Activated T-helper 9 cell treated with anti-CD3 and anti-CD28 coated beads, Interleukin-2, amount 50 U/mL, for 16 hours (primary cell): ENCODE data around the gene LRP4.

Experiments used
- DNase-seq: peaks from one replicate; pipeline ENCODE4 v3.0.0-alpha.2; 2020; ENCODE audit warnings: low read depth

LRP4 gene

GRCh38 chr11:46892838-46893237 lies 25.5 kb downstream of the LRP4 start:
- DNase-seq = no peak

- no peak for DNase-seq
These were observed 26.2 kb downstream of the LRP4 start for GRCh38 chr11:46892109-46892508.

GRCh38 chr11:46890665-46891064 lies 27.7 kb downstream of the LRP4 start:
- no peak for DNase-seq

- DNase-seq = peak; percentile 42
These were observed 28.5 kb downstream of the LRP4 start for GRCh38 chr11:46889689-46890475.

- DNase-seq = no peak
These were observed 29.1 kb downstream of the LRP4 start for GRCh38 chr11:46889251-46889650.

GRCh38 chr11:46888636-46889035 lies 29.7 kb downstream of the LRP4 start:
- DNase-seq = no peak

GRCh38 chr11:46886211-46886610 lies 32.1 kb downstream of the LRP4 start:
- DNase-seq = no peak

GRCh38 chr11:46879056-46879585 lies 39.2 kb downstream of the LRP4 start:
- no peak for DNase-seq

- no peak for DNase-seq
These were observed 40.8 kb downstream of the LRP4 start for GRCh38 chr11:46877580-46877979.

GRCh38 chr11:46876471-46876870 lies 41.9 kb downstream of the LRP4 start:
- DNase-seq = no peak

- DNase-seq = no peak
These were observed 43.8 kb downstream of the LRP4 start for GRCh38 chr11:46874586-46874985.

- DNase-seq = no peak
These were observed 49.4 kb downstream of the LRP4 start for GRCh38 chr11:46868912-46869311.

GRCh38 chr11:46865340-46865739 lies 53.0 kb downstream of the LRP4 start:
- DNase-seq = no peak

GRCh38 chr11:46860218-46860617 lies 58.1 kb downstream of the LRP4 start:
- no peak for DNase-seq

GRCh38 chr11:46858920-46859546 lies 59.3 kb downstream of the LRP4 start:
- no peak for DNase-seq

GRCh38 chr11:46857666-46858065 lies 60.7 kb downstream of the LRP4 start:
- no peak for DNase-seq

- no peak for DNase-seq
These were observed 61.6 kb downstream of the LRP4 start for GRCh38 chr11:46856605-46857343.

GRCh38 chr11:46855863-46856262 lies 62.5 kb downstream of the LRP4 start:
- DNase-seq = no peak

GRCh38 chr11:46855167-46855566 lies 63.2 kb downstream of the LRP4 start:
- no peak for DNase-seq

- DNase-seq = no peak
These were observed 67.4 kb downstream of the LRP4 start for GRCh38 chr11:46850829-46851380.

GRCh38 chr11:46849631-46850030 lies 68.7 kb downstream of the LRP4 start:
- no peak for DNase-seq

GRCh38 chr11:46846510-46846830 lies 71.9 kb downstream of the LRP4 start:
- no peak for DNase-seq
